Vagina (tissue), 2 donors: ENCODE measurements around the gene RB1.

Source experiments
- POLR2A ChIP-seq, 2 donors: fragments of 450-650 bp; IDR thresholded peaks; one replicate each; pipeline ENCODE4 v1.6.1; 2017; ENCODE audit warnings: antibody characterized with exemption in 2 of 2, mild to moderate bottlenecking in 2 of 2, moderate library complexity in 2 of 2
- TF ChIP-seq, protein P1 (sequence below), 3 experiments: fragments of 450-650 bp in 2 of 3; fragments of 200-600 bp in 1 of 3; sonication (generic) in 1 of 3; IDR thresholded peaks; one replicate each; pipeline ENCODE4 v1.5.1; 2017 to 2019; ENCODE audit warnings: antibody characterized with exemption in 3 of 3, mild to moderate bottlenecking in 2 of 3, moderate library complexity in 2 of 3

DNA sequence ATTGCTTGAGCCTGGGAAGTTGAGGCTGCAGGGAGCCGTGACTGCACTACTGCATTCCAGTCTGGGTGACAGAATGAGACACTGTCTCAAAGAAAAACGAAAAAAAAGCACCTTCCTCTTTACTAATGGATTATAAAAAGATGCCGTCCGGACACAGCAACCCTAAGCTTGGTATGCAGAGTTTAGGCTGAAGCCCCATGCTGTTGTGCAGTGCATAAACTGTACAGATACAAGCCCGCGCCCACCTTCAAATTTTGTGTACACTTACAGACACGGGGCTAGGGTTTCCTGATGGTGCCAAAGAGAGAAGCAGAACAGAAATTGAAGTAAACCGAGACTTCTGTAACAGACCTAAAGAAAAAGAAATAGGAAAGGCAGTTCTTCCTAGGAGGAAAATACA lies 100.4 kb downstream of the RB1 start:
- no peak for TF ChIP-seq POLR2A (IDR thresholded peaks at IDR 0.05)
- TF ChIP-seq, protein P1, sequence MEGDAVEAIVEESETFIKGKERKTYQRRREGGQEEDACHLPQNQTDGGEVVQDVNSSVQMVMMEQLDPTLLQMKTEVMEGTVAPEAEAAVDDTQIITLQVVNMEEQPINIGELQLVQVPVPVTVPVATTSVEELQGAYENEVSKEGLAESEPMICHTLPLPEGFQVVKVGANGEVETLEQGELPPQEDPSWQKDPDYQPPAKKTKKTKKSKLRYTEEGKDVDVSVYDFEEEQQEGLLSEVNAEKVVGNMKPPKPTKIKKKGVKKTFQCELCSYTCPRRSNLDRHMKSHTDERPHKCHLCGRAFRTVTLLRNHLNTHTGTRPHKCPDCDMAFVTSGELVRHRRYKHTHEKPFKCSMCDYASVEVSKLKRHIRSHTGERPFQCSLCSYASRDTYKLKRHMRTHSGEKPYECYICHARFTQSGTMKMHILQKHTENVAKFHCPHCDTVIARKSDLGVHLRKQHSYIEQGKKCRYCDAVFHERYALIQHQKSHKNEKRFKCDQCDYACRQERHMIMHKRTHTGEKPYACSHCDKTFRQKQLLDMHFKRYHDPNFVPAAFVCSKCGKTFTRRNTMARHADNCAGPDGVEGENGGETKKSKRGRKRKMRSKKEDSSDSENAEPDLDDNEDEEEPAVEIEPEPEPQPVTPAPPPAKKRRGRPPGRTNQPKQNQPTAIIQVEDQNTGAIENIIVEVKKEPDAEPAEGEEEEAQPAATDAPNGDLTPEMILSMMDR (IDR thresholded peaks at IDR 0.05): no peak
